B cell (primary cell): ENCODE measurements around the gene CDC37L1. TPM values are rescaled to one million over a fixed set of nuclear protein-coding genes. Genes with fewer than 3 reads are reported as not detected.

Source experiments
- ATAC-seq: fragments of 200-7000 bp; cut with Tn5 transposase; one replicate; pipeline ENCODE4 v1.10.0; 2021; ENCODE audit warnings: low read depth, mild to moderate bottlenecking, moderate number of reproducible peaks, moderate library complexity
- CTCF ChIA-PET: fragments of 350-600 bp; sonication (Branson Sonifier 250); formaldehyde crosslinking; loops from one replicate; lab custom pipeline; 2021; ENCODE audit warnings: antibody characterized with exemption, inconsistent platforms; lab: Charles Lee
- POLR2A ChIA-PET: fragments of 350-600 bp; sonication (Branson Sonifier 250); formaldehyde crosslinking; loops from one replicate; lab custom pipeline; 2021; ENCODE audit warnings: antibody characterized with exemption; lab: Charles Lee
- DNase-seq: peaks from one replicate; pipeline ENCODE4 v3.0.0; 2013
- H2AFZ ChIP-seq: 2 replicates; pipeline ENCODE4 v1.6.1; 2012; ENCODE audit warnings: mild to moderate bottlenecking, low read depth, low read length; ENCODE audit not compliant: insufficient read depth, poor library complexity, severe bottlenecking
- H3K27ac ChIP-seq, 2 donors: 1 replicate in 1 of 2; 2 replicates in 1 of 2; pipeline ENCODE4 v1.5.1; 2012 to 2013; ENCODE audit warnings: low read length in 2 of 2, mild to moderate bottlenecking in 2 of 2, moderate library complexity in 1 of 2
- H3K27me3 ChIP-seq, 4 experiments: fragments of 200-600 bp in 1 of 4; sonication (generic) in 1 of 4; replicated peaks in 1 of 4; 1 replicate in 2 of 4; 2 replicates in 2 of 4; pipeline versions ENCODE4 v1.6.1 to v1.7.0; 2013 to 2016; ENCODE audit warnings: low read length in 3 of 4, mild to moderate bottlenecking in 2 of 4, mixed read lengths in 1 of 4, moderate library complexity in 1 of 4; ENCODE audit not compliant: insufficient read depth in 4 of 4, control insufficient read depth in 3 of 4; ENCODE audit errors: control extremely low read depth in 1 of 4
- H3K36me3 ChIP-seq, 2 experiments: replicated peaks in 1 of 2; 1 replicate in 1 of 2; 2 replicates in 1 of 2; pipeline versions ENCODE4 v1.6.1 to v1.7.1; 2013; ENCODE audit warnings: low read length in 1 of 2; ENCODE audit not compliant: insufficient read depth in 2 of 2, control insufficient read depth in 1 of 2; ENCODE audit errors: control extremely low read depth in 1 of 2, extremely low read depth in 1 of 2
- H3K4me1 ChIP-seq, 2 donors: fragments of 200-600 bp in 1 of 2; sonication (generic) in 1 of 2; 1 replicate in 1 of 2; 2 replicates in 1 of 2; pipeline versions ENCODE4 v1.5.1 to v1.6.1; 2013 to 2017; ENCODE audit warnings: low read length in 2 of 2; ENCODE audit not compliant: control insufficient read depth in 2 of 2, insufficient read depth in 2 of 2
- H3K4me2 ChIP-seq: replicated peaks from 2 replicates; pipeline ENCODE3; 2012; ENCODE audit warnings: mild to moderate bottlenecking, low read depth, low read length; ENCODE audit not compliant: poor library complexity, severe bottlenecking
- H3K4me3 ChIP-seq, 5 experiments: fragments of 200-600 bp in 1 of 5; sonication (generic) in 1 of 5; 1 replicate in 3 of 5; 2 replicates in 2 of 5; pipeline versions ENCODE4 v1.5.1 to v1.7.0; 2011 to 2016; ENCODE audit warnings: low read length in 4 of 5, mild to moderate bottlenecking in 4 of 5, low read depth in 2 of 5, control low read depth in 1 of 5, moderate library complexity in 1 of 5; ENCODE audit not compliant: insufficient read depth in 1 of 5; ENCODE audit errors: control extremely low read depth in 1 of 5, extremely low read depth in 1 of 5
- H3K79me2 ChIP-seq: fragments of 200-600 bp; sonication (generic); one replicate; pipeline ENCODE4 v1.6.0; 2016; ENCODE audit warnings: low read length; ENCODE audit not compliant: control insufficient read depth, insufficient read depth
- H3K9ac ChIP-seq: fragments of 200-600 bp; sonication (generic); 2 replicates; pipeline ENCODE4 v1.6.1; 2017; ENCODE audit warnings: mild to moderate bottlenecking, low read length, moderate library complexity
- H3K9me3 ChIP-seq, 3 donors: one replicate each; pipeline versions ENCODE4 v1.6.1 to v1.7.1; 2013; ENCODE audit warnings: low read length in 2 of 3; ENCODE audit not compliant: control insufficient read depth in 2 of 3, insufficient read depth in 1 of 3; ENCODE audit errors: control extremely low read depth in 1 of 3
- H4K20me1 ChIP-seq: 2 replicates; pipeline ENCODE4 v1.6.0; 2012; ENCODE audit warnings: mild to moderate bottlenecking, low read length; ENCODE audit not compliant: insufficient read depth, control insufficient read depth, poor library complexity, severe bottlenecking
- H3K27ac Mint-ChIP-seq: one replicate; pipeline ENCODE4 v1.8.0; 2021; ENCODE audit warnings: mixed read lengths
- H3K27me3 Mint-ChIP-seq: one replicate; pipeline ENCODE4 v1.8.0; 2021; ENCODE audit warnings: mixed read lengths
- H3K4me1 Mint-ChIP-seq: one replicate; pipeline ENCODE4 v1.8.0; 2021; ENCODE audit warnings: mixed read lengths
- H3K4me3 Mint-ChIP-seq: one replicate; pipeline ENCODE4 v1.8.0; 2021; ENCODE audit warnings: mixed read lengths
- H3K9me3 Mint-ChIP-seq: one replicate; pipeline ENCODE4 v1.8.0; 2022; ENCODE audit warnings: mixed read lengths; ENCODE audit not compliant: insufficient read depth
- CTCF ChIP-seq: fragments of 200-600 bp; IDR thresholded peaks from one replicate; pipeline ENCODE4 v1.8.0; 2022; ENCODE audit warnings: antibody characterized with exemption, mild to moderate bottlenecking
- EZH2 ChIP-seq: IDR thresholded peaks from 2 replicates; pipeline ENCODE4 v1.6.1; 2012; ENCODE audit warnings: borderline replicate concordance, low read depth, mild to moderate bottlenecking, moderate library complexity, low read length; ENCODE audit not compliant: insufficient read depth, poor library complexity, severe bottlenecking
- WGBS: methylation state at CpG from one replicate; pipeline ENCODE4 v1.1.5; 2013; ENCODE audit warnings: missing lambda C conversion rate; ENCODE audit not compliant: insufficient coverage; 5-methylcytosine and 5-hydroxymethylcytosine counted together
- intact Hi-C: fragments of 100-400 bp; cut with micrococcal nuclease; formaldehyde crosslinking; loops from one replicate; pipeline ENCODE4 v1.10.0; 2022
- polyA plus RNA-seq: library from polyadenylated mRNA; depleted of rRNA; stranded (reverse); fragments of >200 nt; gene quantifications from 2 replicates; pipeline ENCODE4 v1.2.3, GENCODE V29; 2012
- total RNA-seq, 2 donors: library from RNA; stranded (reverse); fragments of 120-200 nt in 1 of 2; gene quantifications; 1 replicate in 1 of 2; 2 replicates in 1 of 2; pipeline versions ENCODE4 v1.2.3 to v1.2.4, GENCODE V29; 2013 to 2022

CDC37L1 gene
- total and polyA plus RNA-seq, 2 donors (not counting 1 experiment from before 2014, with no cell fraction given): 3.0 to 16.0 TPM

GRCh38 chr9:4701526-4701925 is 22.2 kb downstream of the CDC37L1 start:
- H3K4me2 ChIP-seq: no peak overlapping the region
- WGBS: no CpG with 5 or more reads among the region's 1 CpG
- no peaks in the 10 kb centered on the region for H3K27me3 Mint-ChIP-seq
- no peaks in the 10 kb centered on the region for H3K27me3 ChIP-seq
- TF ChIP-seq CTCF: no peak
- H3K4me3 Mint-ChIP-seq: no peak overlapping the region
- no peaks in the 10 kb centered on the region for H3K4me1 Mint-ChIP-seq
- intact Hi-C loops: no loop called here
- H3K27ac ChIP-seq: no peak overlapping the region
- H2AFZ ChIP-seq: no peak overlapping the region
- H3K4me3 ChIP-seq: no peak overlapping the region
- H3K79me2 ChIP-seq: no peaks in the 10 kb centered on the region
- H3K27ac Mint-ChIP-seq: no peak overlapping the region
- H4K20me1 ChIP-seq: no peaks in the 10 kb centered on the region
- ATAC-seq (no peak), DNase-seq (no peak)
- no peak overlapping the region for H3K9ac ChIP-seq
- no peaks in the 10 kb centered on the region for H3K4me1 ChIP-seq
- H3K9me3 ChIP-seq: no peaks in the 10 kb centered on the region
- no peaks in the 10 kb centered on the region for H3K9me3 Mint-ChIP-seq
- H3K36me3 ChIP-seq: peaks cover 12 to 13% of the 10 kb centered on the region in 2 experiments
- CTCF ChIA-PET: no interaction called here
- POLR2A ChIA-PET: interaction anchor here (0.5 to 1.0 kb wide), 2 partner anchors 22 to 82 kb away, joined by 3 to 7 read pairs; partner anchors contain the start of gene CDC37L1

GRCh38 chr9:4704129-4704528 is 24.8 kb downstream of the CDC37L1 start:
- H3K9ac ChIP-seq: no peak overlapping the region
- H3K9me3 Mint-ChIP-seq: no peaks in the 10 kb centered on the region
- ChIA-PET POLR2A (no interaction called here), CTCF (no interaction called here)
- WGBS: no CpG with 5 or more reads among the region's 2 CpGs
- intact Hi-C loops: no loop called here
- no peak for ATAC-seq
- TF ChIP-seq EZH2 (no peak), CTCF (no peak)
- H3K9me3 ChIP-seq: no peaks in the 10 kb centered on the region
- no peaks in the 10 kb centered on the region for H3K27me3 Mint-ChIP-seq
- H4K20me1 ChIP-seq: no peaks in the 10 kb centered on the region
- H3K4me3 ChIP-seq: no peak overlapping the region
- no peak overlapping the region for H3K4me3 Mint-ChIP-seq
- no peak overlapping the region for H3K4me2 ChIP-seq
- H3K27me3 ChIP-seq: no peaks in the 10 kb centered on the region
- H3K4me1 Mint-ChIP-seq: no peaks in the 10 kb centered on the region
- no peak overlapping the region for H2AFZ ChIP-seq
- H3K27ac Mint-ChIP-seq: no peak overlapping the region
- no peaks in the 10 kb centered on the region for H3K79me2 ChIP-seq
- H3K27ac ChIP-seq: no peak overlapping the region
- peaks cover 7 to 14% of the 10 kb centered on the region in 2 experiments for H3K36me3 ChIP-seq
- H3K4me1 ChIP-seq: no peaks in the 10 kb centered on the region
- DNase-seq: no peak
